Measurements from ENCODE around the gene ARHGAP10. TPM values are rescaled to one million over a fixed set of nuclear protein-coding genes. Genes with fewer than 3 reads are reported as not detected.

The ARHGAP10 gene
- total RNA-seq, 1 donor from 2014 or later: 8.0 TPM

GRCh38 chr4:147942729-147943128, 210.8 kb downstream of the ARHGAP10 start:
- ATAC-seq (no peak), DNase-seq (ENCODE audit: low spot score) (no peak)

GRCh38 chr4:147943159-147943638, 211.3 kb downstream of the ARHGAP10 start:
- ATAC-seq (peak; percentile 78), DNase-seq (ENCODE audit: low spot score) (no peak)

GRCh38 chr4:147944249-147944648, 212.4 kb downstream of the ARHGAP10 start:
- no peak for ATAC-seq
- DNase-seq (ENCODE audit: low spot score): no peak

- ATAC-seq: no peak
- no peak for DNase-seq (ENCODE audit: low spot score)
Measured at GRCh38 chr4:147944670-147945260, 212.9 kb downstream of the ARHGAP10 start.

GRCh38 chr4:147948336-147948735, 216.4 kb downstream of the ARHGAP10 start:
- ATAC-seq (no peak), DNase-seq (ENCODE audit: low spot score) (no peak)

- no peak for ATAC-seq
- DNase-seq (ENCODE audit: low spot score): no peak
Measured at GRCh38 chr4:147950261-147950660, 218.4 kb downstream of the ARHGAP10 start.

- DNase-seq (ENCODE audit: low spot score) (no peak), ATAC-seq (no peak)
Measured at GRCh38 chr4:147950841-147951240, 219.0 kb downstream of the ARHGAP10 start.

- DNase-seq (ENCODE audit: low spot score) (no peak), ATAC-seq (no peak)
Measured at GRCh38 chr4:147954850-147955249, 223.0 kb downstream of the ARHGAP10 start.

- ATAC-seq: no peak
- no peak for DNase-seq (ENCODE audit: low spot score)
Measured at GRCh38 chr4:147955827-147956558, 224.1 kb downstream of the ARHGAP10 start.

GRCh38 chr4:147957446-147957845, 225.6 kb downstream of the ARHGAP10 start:
- ATAC-seq (no peak), DNase-seq (ENCODE audit: low spot score) (no peak)

GRCh38 chr4:147958057-147958456, 226.2 kb downstream of the ARHGAP10 start:
- ATAC-seq (no peak), DNase-seq (ENCODE audit: low spot score) (no peak)

GRCh38 chr4:147958489-147959065, 226.7 kb downstream of the ARHGAP10 start:
- DNase-seq (ENCODE audit: low spot score): no peak
- ATAC-seq: no peak

- ATAC-seq (peak; percentile 36), DNase-seq (ENCODE audit: low spot score) (no peak)
Measured at GRCh38 chr4:147960971-147961370, 229.1 kb downstream of the ARHGAP10 start.

- no peak for ATAC-seq
- no peak for DNase-seq (ENCODE audit: low spot score)
Measured at GRCh38 chr4:147963839-147964238, 232.0 kb downstream of the ARHGAP10 start.

GRCh38 chr4:147964266-147964880, 232.5 kb downstream of the ARHGAP10 start:
- DNase-seq (ENCODE audit: low spot score) (no peak), ATAC-seq (no peak)

GRCh38 chr4:147965056-147965455, 233.2 kb downstream of the ARHGAP10 start:
- DNase-seq (ENCODE audit: low spot score): no peak
- no peak for ATAC-seq

- ATAC-seq: no peak
- DNase-seq (ENCODE audit: low spot score): no peak
Measured at GRCh38 chr4:147965873-147966272, 234.0 kb downstream of the ARHGAP10 start.

- ATAC-seq: no peak
- DNase-seq (ENCODE audit: low spot score): no peak
Measured at GRCh38 chr4:147968641-147969040, 236.8 kb downstream of the ARHGAP10 start.

GRCh38 chr4:147969573-147970385, 237.9 kb downstream of the ARHGAP10 start:
- ATAC-seq (no peak), DNase-seq (ENCODE audit: low spot score) (no peak)

- DNase-seq (ENCODE audit: low spot score): no peak
- no peak for ATAC-seq
Measured at GRCh38 chr4:147971116-147971515, 239.2 kb downstream of the ARHGAP10 start.

- DNase-seq (ENCODE audit: low spot score) (no peak), ATAC-seq (no peak)
Measured at GRCh38 chr4:147975325-147975724, 243.4 kb downstream of the ARHGAP10 start.

Data from left lobe of liver (tissue), 2 donors.